Esophagus squamous epithelium (tissue), 5 donors: ENCODE measurements around the gene DSE. TPM values are rescaled to one million over a fixed set of nuclear protein-coding genes. Genes with fewer than 3 reads are reported as not detected.
"Not testable (repeated sequence)": the region's sequence is repeated elsewhere in the genome, so short reads cannot be mapped to it uniquely, and the experiment has no call there.

Source experiments
- DNase-seq: peaks from one replicate; lab custom pipeline; 2025; lab: John Stamatoyannopoulos, UW
- H3K27ac ChIP-seq, 4 donors: fragments of 200-600 bp; sonication (generic); one replicate each; pipeline ENCODE4 v1.5.1; 2016 to 2019; ENCODE audit warnings: mild to moderate bottlenecking in 1 of 4
- H3K27me3 ChIP-seq, 4 donors: fragments of 200-600 bp; sonication (generic); 1 replicate in 3 of 4; 2 replicates in 1 of 4; pipeline versions ENCODE4 v1.5.1 to v1.6.0; 2017 to 2021; ENCODE audit warnings: antibody characterized with exemption in 1 of 4
- H3K36me3 ChIP-seq, 3 donors: fragments of 200-600 bp; sonication (generic); one replicate each; pipeline ENCODE4 v1.5.1; 2016 to 2019
- H3K4me1 ChIP-seq, 3 donors: fragments of 200-600 bp; sonication (generic); one replicate each; pipeline ENCODE4 v1.5.1; 2017 to 2019
- H3K4me3 ChIP-seq, 4 donors: fragments of 200-600 bp; sonication (generic); 1 replicate in 3 of 4; 2 replicates in 1 of 4; pipeline ENCODE4 v1.5.1; 2016 to 2019; ENCODE audit warnings: mild to moderate bottlenecking in 2 of 4, moderate library complexity in 1 of 4
- H3K9me3 ChIP-seq, 3 donors: fragments of 200-600 bp; sonication (generic); one replicate each; pipeline ENCODE4 v1.5.1; 2016 to 2019
- POLR2A ChIP-seq, 4 donors: fragments of 450-650 bp; IDR thresholded peaks; one replicate each; pipeline ENCODE4 v1.6.1; 2017; ENCODE audit warnings: antibody characterized with exemption in 4 of 4, mild to moderate bottlenecking in 4 of 4, moderate library complexity in 3 of 4
- WGBS, 2 donors: methylation state at CpG; one replicate each; pipeline ENCODE4 v1.1.5; 2018; 5-methylcytosine and 5-hydroxymethylcytosine counted together
- intact Hi-C: fragments of 100-400 bp; cut with DNase I; formaldehyde crosslinking; loops from one replicate; pipeline ENCODE4 v1.15.0; 2022
- total RNA-seq, 4 donors: library from RNA; depleted of rRNA; stranded (reverse); fragments of >200 nt; gene quantifications; one replicate each; pipeline ENCODE4 v1.1.0, GENCODE V29; 2016
- TF ChIP-seq, protein P1 (sequence below), 6 experiments: fragments of 450-650 bp in 4 of 6; fragments of 200-600 bp in 2 of 6; sonication (generic) in 2 of 6; IDR thresholded peaks; one replicate each; pipeline ENCODE4 v1.5.1; 2016 to 2019; ENCODE audit warnings: antibody characterized with exemption in 6 of 6, mild to moderate bottlenecking in 4 of 6, moderate library complexity in 4 of 6
- donor health status: DM: yes; HTN: yes; CAD: no.

DSE gene
- total RNA-seq, 4 donors from 2014 or later = 11.6 to 36.4 (median 33.3) TPM

- Histone ChIP-seq H3K36me3 (no peaks in the 10 kb centered on the region), H3K27ac (no peak overlapping the region), H3K9me3 (no peaks in the 10 kb centered on the region), H3K27me3 (no peaks in the 10 kb centered on the region), H3K4me1 (no peaks in the 10 kb centered on the region), H3K4me3 (no peak overlapping the region)
- intact Hi-C loops = no loop called here
- 93 to 100% methylated on average over 1 of the region's 1 CpG for WGBS, 2 donors
- DNase-seq = no peak
- TF ChIP-seq POLR2A (IDR thresholded peaks at IDR 0.05) = no peak
- TF ChIP-seq, protein P1, sequence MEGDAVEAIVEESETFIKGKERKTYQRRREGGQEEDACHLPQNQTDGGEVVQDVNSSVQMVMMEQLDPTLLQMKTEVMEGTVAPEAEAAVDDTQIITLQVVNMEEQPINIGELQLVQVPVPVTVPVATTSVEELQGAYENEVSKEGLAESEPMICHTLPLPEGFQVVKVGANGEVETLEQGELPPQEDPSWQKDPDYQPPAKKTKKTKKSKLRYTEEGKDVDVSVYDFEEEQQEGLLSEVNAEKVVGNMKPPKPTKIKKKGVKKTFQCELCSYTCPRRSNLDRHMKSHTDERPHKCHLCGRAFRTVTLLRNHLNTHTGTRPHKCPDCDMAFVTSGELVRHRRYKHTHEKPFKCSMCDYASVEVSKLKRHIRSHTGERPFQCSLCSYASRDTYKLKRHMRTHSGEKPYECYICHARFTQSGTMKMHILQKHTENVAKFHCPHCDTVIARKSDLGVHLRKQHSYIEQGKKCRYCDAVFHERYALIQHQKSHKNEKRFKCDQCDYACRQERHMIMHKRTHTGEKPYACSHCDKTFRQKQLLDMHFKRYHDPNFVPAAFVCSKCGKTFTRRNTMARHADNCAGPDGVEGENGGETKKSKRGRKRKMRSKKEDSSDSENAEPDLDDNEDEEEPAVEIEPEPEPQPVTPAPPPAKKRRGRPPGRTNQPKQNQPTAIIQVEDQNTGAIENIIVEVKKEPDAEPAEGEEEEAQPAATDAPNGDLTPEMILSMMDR (IDR thresholded peaks at IDR 0.05) = no peak
These were observed 35.0 kb upstream of the DSE start for GRCh38 chr6:116335612-116336215.

GRCh38 chr6:116338943-116339342 lies 31.8 kb upstream of the DSE start:
- 71 to 94% methylated on average over 2 of the region's 2 CpGs for WGBS, 2 donors
- Histone ChIP-seq H3K9me3 (no peaks in the 10 kb centered on the region), H3K27ac (no peak overlapping the region), H3K4me1 (no peaks in the 10 kb centered on the region), H3K27me3 (no peaks in the 10 kb centered on the region), H3K36me3 (no peaks in the 10 kb centered on the region), H3K4me3 (no peak overlapping the region)
- no peak for DNase-seq
- no peak for TF ChIP-seq POLR2A (IDR thresholded peaks at IDR 0.05)
- TF ChIP-seq, protein P1 (IDR thresholded peaks at IDR 0.05) = no peak
- intact Hi-C loops = no loop called here

- H3K9me3 ChIP-seq, DNase-seq, H3K4me3 ChIP-seq, H3K4me1 ChIP-seq, H3K27ac ChIP-seq, H3K36me3 ChIP-seq, H3K27me3 ChIP-seq, intact Hi-C loops: not testable (repeated sequence)
- WGBS, 2 donors = 89 to 96% methylated on average over 5 of the region's 5 CpGs
These were observed 30.1 kb upstream of the DSE start for GRCh38 chr6:116340625-116341024.

DNA sequence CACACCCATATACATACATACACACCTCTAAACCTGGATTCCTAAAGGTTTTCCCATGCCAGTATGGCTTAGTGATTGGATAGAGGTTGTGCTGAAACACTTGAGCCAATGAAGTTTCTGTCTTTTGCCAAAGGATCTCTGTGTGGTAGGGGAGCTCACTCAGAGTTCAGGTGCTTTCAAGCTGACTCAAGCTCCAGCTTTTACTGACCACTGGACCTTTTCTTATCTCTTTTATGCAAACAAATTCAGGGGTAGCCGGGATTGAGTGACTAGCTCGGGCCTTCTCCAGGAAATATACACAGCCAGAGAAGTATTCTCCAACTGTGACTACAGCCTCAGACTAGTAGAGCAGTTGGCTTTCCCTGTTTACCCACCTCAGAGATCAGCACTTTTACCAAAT lies 21.5 kb upstream of the DSE start:
- Histone ChIP-seq H3K4me3 (no peak overlapping the region), H3K36me3 (no peaks in the 10 kb centered on the region), H3K4me1 (peaks cover 0 to 11% (median 0%) of the 10 kb centered on the region in 3 donors), H3K9me3 (no peaks in the 10 kb centered on the region), H3K27me3 (no peaks in the 10 kb centered on the region), H3K27ac (no peak overlapping the region)
- TF ChIP-seq, protein P1 (IDR thresholded peaks at IDR 0.05) = no peak
- no peak for TF ChIP-seq POLR2A (IDR thresholded peaks at IDR 0.05)
- no peak for DNase-seq
- WGBS, 2 donors = 46 to 77% methylated on average over 2 of the region's 2 CpGs
- intact Hi-C loops = no loop called here

DNA sequence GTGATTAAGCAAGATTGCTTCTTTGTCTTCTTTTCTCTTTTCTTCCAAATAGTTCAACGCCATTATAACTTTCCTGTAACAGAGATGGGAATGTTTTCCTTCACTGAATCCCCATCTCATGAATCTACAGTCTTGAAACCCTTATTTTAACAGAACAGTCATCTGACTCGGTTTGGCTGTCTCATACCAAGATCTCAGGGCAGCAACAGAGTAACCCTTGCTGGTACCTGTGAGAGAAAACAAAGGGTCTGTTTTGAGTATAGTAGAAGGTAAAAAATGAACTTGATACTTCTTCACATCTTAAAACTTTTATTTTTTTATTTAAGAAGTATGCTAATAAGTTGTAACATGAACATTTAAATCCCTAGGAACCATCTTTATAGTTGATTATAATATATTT lies 19.6 kb upstream of the DSE start:
- WGBS, 2 donors = 61 to 70% methylated on average over 2 of the region's 2 CpGs
- no peak overlapping the region for H3K4me3 ChIP-seq
- peaks cover 0 to 11% (median 0%) of the 10 kb centered on the region in 3 donors for H3K4me1 ChIP-seq
- no peak for DNase-seq
- intact Hi-C loops = no loop called here
- H3K27ac ChIP-seq = no peak overlapping the region
- TF ChIP-seq, protein P1 (IDR thresholded peaks at IDR 0.05) = no peak
- no peak for TF ChIP-seq POLR2A (IDR thresholded peaks at IDR 0.05)
- no peaks in the 10 kb centered on the region for H3K36me3 ChIP-seq
- H3K27me3 ChIP-seq = no peaks in the 10 kb centered on the region
- no peaks in the 10 kb centered on the region for H3K9me3 ChIP-seq
